SU-DHL-6 (cell line): ENCODE results near the gene DAPL1.

ENCODE experiments used
- H2AFZ ChIP-seq: fragments of 200-600 bp; sonication (generic); 2 replicates; pipeline ENCODE4 v1.6.1; 2014; ENCODE audit warnings: low read depth, mild to moderate bottlenecking, moderate library complexity, mixed read lengths, antibody characterized with exemption, low read length; ENCODE audit not compliant: severe bottlenecking
- H3F3A ChIP-seq: fragments of 200-600 bp; shearing (Covaris generic); 2 replicates; pipeline ENCODE4 v1.6.0; 2016; ENCODE audit warnings: antibody characterized with exemption, mild to moderate bottlenecking; ENCODE audit not compliant: insufficient read depth
- H3K27ac ChIP-seq: fragments of 200-600 bp; sonication (generic); 2 replicates; pipeline ENCODE4 v1.5.1; 2016; ENCODE audit warnings: low read depth, mild to moderate bottlenecking, low read length, moderate library complexity, mixed read lengths
- H3K27me3 ChIP-seq: fragments of 200-600 bp; sonication (generic), shearing (Covaris generic); 2 replicates; pipeline ENCODE4 v1.6.0; 2014; ENCODE audit warnings: mild to moderate bottlenecking, low read length
- H3K36me3 ChIP-seq: fragments of 200-600 bp; sonication (generic); 2 replicates; pipeline ENCODE4 v1.6.1; 2014; ENCODE audit warnings: mild to moderate bottlenecking, low read length, mixed read lengths
- H3K4me2 ChIP-seq: fragments of 300-600, 200-600 bp; shearing (Covaris generic), sonication (generic); 2 replicates; pipeline ENCODE4 v1.6.0; 2014; ENCODE audit warnings: low read length, low read depth, mild to moderate bottlenecking; ENCODE audit not compliant: poor library complexity, severe bottlenecking
- H3K4me3 ChIP-seq: fragments of 200-600 bp; sonication (generic); 2 replicates; pipeline ENCODE4 v1.5.1; 2014; ENCODE audit warnings: antibody characterized with exemption, low read length, mild to moderate bottlenecking, mixed read lengths; ENCODE audit not compliant: insufficient read depth, poor library complexity, severe bottlenecking
- H3K79me2 ChIP-seq: fragments of 200-600 bp; sonication (generic); 2 replicates; pipeline ENCODE4 v1.6.1; 2014; ENCODE audit warnings: mild to moderate bottlenecking, low read length, moderate library complexity; ENCODE audit not compliant: insufficient read depth
- H3K9ac ChIP-seq: fragments of 200-600 bp; sonication (generic); 2 replicates; pipeline ENCODE4 v1.7.0; 2014; ENCODE audit warnings: mild to moderate bottlenecking, low read length
- H3K9me2 ChIP-seq: fragments of 200-600 bp; sonication (generic); replicated peaks from 2 replicates; pipeline ENCODE4 v1.6.1; 2014; ENCODE audit warnings: low read length; ENCODE audit not compliant: insufficient read depth
- H3K9me3 ChIP-seq: fragments of 200-600 bp; sonication (generic); 2 replicates; pipeline ENCODE4 v1.6.1; 2014; ENCODE audit warnings: low read length, mixed read lengths; ENCODE audit not compliant: insufficient read depth
- H4K20me1 ChIP-seq: fragments of 200-600 bp; sonication (generic); 2 replicates; pipeline ENCODE4 v1.6.1; 2014; ENCODE audit warnings: low read depth, mild to moderate bottlenecking, antibody characterized with exemption, low read length, moderate library complexity, mixed read lengths
- EZH2phosphoT487 ChIP-seq: fragments of 200-600 bp; sonication (generic), shearing (Covaris generic); conservative IDR thresholded peaks from 2 replicates; pipeline ENCODE4 v1.6.1; 2018; ENCODE audit warnings: mild to moderate bottlenecking, antibody characterized with exemption, low read length, moderate library complexity, mixed read lengths
- TF ChIP-seq, protein P1 (sequence below): fragments of 200-600 bp; sonication (generic); IDR thresholded peaks from one replicate; pipeline ENCODE4 v1.5.1; 2017; ENCODE audit warnings: antibody characterized with exemption, mild to moderate bottlenecking, low read length, moderate library complexity; ENCODE audit not compliant: insufficient read depth, poor library complexity, severe bottlenecking

Gene DAPL1

DNA sequence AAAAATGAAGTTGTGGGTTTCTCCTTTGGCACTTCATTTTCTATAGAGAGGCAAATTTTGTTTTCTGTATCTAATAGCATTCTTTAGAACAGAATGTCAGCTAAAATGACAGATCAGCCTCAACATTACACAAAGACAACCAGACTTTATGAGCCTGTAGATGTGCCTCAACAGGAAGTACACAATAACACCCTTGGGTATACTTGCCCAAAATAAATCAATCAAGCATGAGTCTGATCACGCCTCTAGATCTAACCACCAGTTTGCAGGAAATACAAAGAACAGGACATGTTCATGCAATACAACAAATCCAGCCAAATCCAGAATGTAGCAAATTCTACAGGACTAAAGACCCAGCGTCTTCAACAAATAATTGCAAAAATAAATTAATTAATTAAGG is 11.2 kb upstream of the DAPL1 start:
- Histone ChIP-seq H3K9ac (no peak overlapping the region), H3K36me3 (no peaks in the 10 kb centered on the region), H3K9me2 (no peaks in the 10 kb centered on the region), H3K27ac (no peak overlapping the region), H3K27me3 (no peaks in the 10 kb centered on the region), H3K9me3 (no peaks in the 10 kb centered on the region), H3F3A (no peaks in the 10 kb centered on the region), H3K4me3 (no peak overlapping the region), H3K4me2 (no peak overlapping the region), H4K20me1 (no peaks in the 10 kb centered on the region), H2AFZ (no peak overlapping the region), H3K79me2 (no peaks in the 10 kb centered on the region)
- TF ChIP-seq, protein P1, sequence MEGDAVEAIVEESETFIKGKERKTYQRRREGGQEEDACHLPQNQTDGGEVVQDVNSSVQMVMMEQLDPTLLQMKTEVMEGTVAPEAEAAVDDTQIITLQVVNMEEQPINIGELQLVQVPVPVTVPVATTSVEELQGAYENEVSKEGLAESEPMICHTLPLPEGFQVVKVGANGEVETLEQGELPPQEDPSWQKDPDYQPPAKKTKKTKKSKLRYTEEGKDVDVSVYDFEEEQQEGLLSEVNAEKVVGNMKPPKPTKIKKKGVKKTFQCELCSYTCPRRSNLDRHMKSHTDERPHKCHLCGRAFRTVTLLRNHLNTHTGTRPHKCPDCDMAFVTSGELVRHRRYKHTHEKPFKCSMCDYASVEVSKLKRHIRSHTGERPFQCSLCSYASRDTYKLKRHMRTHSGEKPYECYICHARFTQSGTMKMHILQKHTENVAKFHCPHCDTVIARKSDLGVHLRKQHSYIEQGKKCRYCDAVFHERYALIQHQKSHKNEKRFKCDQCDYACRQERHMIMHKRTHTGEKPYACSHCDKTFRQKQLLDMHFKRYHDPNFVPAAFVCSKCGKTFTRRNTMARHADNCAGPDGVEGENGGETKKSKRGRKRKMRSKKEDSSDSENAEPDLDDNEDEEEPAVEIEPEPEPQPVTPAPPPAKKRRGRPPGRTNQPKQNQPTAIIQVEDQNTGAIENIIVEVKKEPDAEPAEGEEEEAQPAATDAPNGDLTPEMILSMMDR: no peak
- TF ChIP-seq EZH2phosphoT487: no peak

DNA sequence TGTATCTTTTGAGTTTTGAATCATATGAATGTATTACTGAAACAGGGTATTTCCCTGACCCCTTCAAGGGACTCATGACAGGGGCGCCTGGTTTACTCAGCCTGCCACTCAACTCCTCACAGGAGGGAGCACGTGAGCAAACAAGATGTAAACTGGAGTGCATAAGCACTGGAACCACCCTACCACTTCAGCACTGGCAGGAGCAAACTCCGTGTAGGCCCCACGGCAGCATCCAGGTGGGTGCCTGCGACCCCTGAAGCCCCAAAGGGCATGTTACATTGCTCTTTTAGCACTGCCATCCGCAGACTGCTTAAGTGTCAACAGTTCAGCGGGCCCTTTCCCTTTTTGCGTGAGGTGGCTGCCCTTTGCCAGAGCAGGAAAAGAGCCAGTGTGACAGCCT is 8.2 kb upstream of the DAPL1 start:
- no peak overlapping the region for H2AFZ ChIP-seq
- H3K9me2 ChIP-seq: no peaks in the 10 kb centered on the region
- no peak overlapping the region for H3K9ac ChIP-seq
- H3K27me3 ChIP-seq: no peaks in the 10 kb centered on the region
- H3K79me2 ChIP-seq: no peaks in the 10 kb centered on the region
- H4K20me1 ChIP-seq: no peaks in the 10 kb centered on the region
- H3K4me2 ChIP-seq: no peak overlapping the region
- H3K9me3 ChIP-seq: no peaks in the 10 kb centered on the region
- H3F3A ChIP-seq: no peaks in the 10 kb centered on the region
- no peak overlapping the region for H3K4me3 ChIP-seq
- no peaks in the 10 kb centered on the region for H3K36me3 ChIP-seq
- no peak for TF ChIP-seq EZH2phosphoT487
- TF ChIP-seq, protein P1: no peak
- H3K27ac ChIP-seq: no peak overlapping the region

DNA sequence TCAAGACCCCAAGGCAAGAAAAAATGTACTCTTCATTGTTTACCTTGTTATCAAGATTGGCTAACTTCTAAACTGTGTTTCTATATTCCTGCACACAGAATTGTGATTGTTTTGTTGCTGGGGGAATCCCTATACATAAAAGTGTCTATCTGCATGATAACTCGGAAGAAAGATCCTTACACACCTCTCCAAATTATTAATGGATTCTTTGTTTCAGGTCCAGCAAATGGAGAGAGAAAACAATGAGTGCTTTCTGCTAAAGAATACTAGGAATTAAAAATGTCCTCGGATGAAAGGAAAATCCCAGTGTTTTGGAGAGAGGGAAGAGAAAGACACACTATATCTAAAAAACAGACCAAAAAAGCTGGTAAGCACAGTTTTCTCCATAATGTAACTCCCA is 6.2 kb upstream of the DAPL1 start:
- H3K4me3 ChIP-seq: no peak overlapping the region
- no peaks in the 10 kb centered on the region for H3K27me3 ChIP-seq
- H3K27ac ChIP-seq: no peak overlapping the region
- no peaks in the 10 kb centered on the region for H4K20me1 ChIP-seq
- H3K9ac ChIP-seq: no peak overlapping the region
- H3K9me3 ChIP-seq: no peaks in the 10 kb centered on the region
- H3K4me2 ChIP-seq: no peak overlapping the region
- H2AFZ ChIP-seq: no peak overlapping the region
- H3F3A ChIP-seq: no peaks in the 10 kb centered on the region
- TF ChIP-seq EZH2phosphoT487: no peak
- TF ChIP-seq, protein P1: no peak
- no peaks in the 10 kb centered on the region for H3K9me2 ChIP-seq
- H3K79me2 ChIP-seq: no peaks in the 10 kb centered on the region
- no peaks in the 10 kb centered on the region for H3K36me3 ChIP-seq
